Neural cell (in vitro differentiated cells): ENCODE results near the gene TRIM47. TPM values are rescaled to one million over a fixed set of nuclear protein-coding genes. Genes with fewer than 3 reads are reported as not detected.

ENCODE experiments used
- H2AFZ ChIP-seq: fragments of 200-600, 300-800 bp; sonication (generic), shearing (Covaris generic); 2 replicates; pipeline ENCODE4 v1.6.0; 2014; ENCODE audit warnings: low read depth, mild to moderate bottlenecking, antibody characterized with exemption, low read length, moderate library complexity
- H3F3A ChIP-seq: fragments of 200-600 bp; shearing (Covaris generic); 2 replicates; pipeline ENCODE4 v1.6.1; 2016; ENCODE audit warnings: mild to moderate bottlenecking, moderate library complexity, mixed read lengths, antibody characterized with exemption, low read length; ENCODE audit not compliant: insufficient read depth, poor library complexity, severe bottlenecking
- H3K27ac ChIP-seq: fragments of 200-600, 300-800 bp; sonication (generic), shearing (Covaris generic); 2 replicates; pipeline ENCODE4 v1.5.1; 2014; ENCODE audit warnings: mild to moderate bottlenecking, low read length, moderate library complexity
- H3K27me3 ChIP-seq: fragments of 300-800, 200-600 bp; sonication (generic), shearing (Covaris generic); 2 replicates; pipeline ENCODE4 v1.6.0; 2014; ENCODE audit warnings: mild to moderate bottlenecking, low read depth, low read length, moderate library complexity; ENCODE audit not compliant: insufficient read depth
- H3K36me3 ChIP-seq: fragments of 300-800, 200-600 bp; sonication (generic), shearing (Covaris generic); 2 replicates; pipeline ENCODE4 v1.5.1; 2014; ENCODE audit warnings: mild to moderate bottlenecking, antibody characterized with exemption, low read length, moderate library complexity; ENCODE audit not compliant: insufficient read depth
- H3K4me2 ChIP-seq: fragments of 300-800, 200-600 bp; sonication (generic), shearing (Covaris generic); 2 replicates; pipeline ENCODE4 v1.6.0; 2014; ENCODE audit warnings: mild to moderate bottlenecking, low read length
- H3K4me3 ChIP-seq: fragments of 300-800, 200-600 bp; sonication (generic), shearing (Covaris generic); 2 replicates; pipeline ENCODE4 v1.5.1; 2014; ENCODE audit warnings: mild to moderate bottlenecking, low read length, moderate library complexity
- H3K79me2 ChIP-seq: fragments of 200-600 bp; shearing (Covaris generic); replicated peaks from 2 replicates; pipeline ENCODE4 v1.6.0; 2014; ENCODE audit warnings: mild to moderate bottlenecking, low read length, moderate library complexity; ENCODE audit not compliant: insufficient read depth
- H3K9ac ChIP-seq: fragments of 300-800, 200-600 bp; sonication (generic), shearing (Covaris generic); 2 replicates; pipeline ENCODE4 v1.6.1; 2016; ENCODE audit warnings: mild to moderate bottlenecking, low read length, mixed read lengths
- H3K9me2 ChIP-seq: fragments of 200-600 bp; shearing (Covaris generic); 2 replicates; pipeline ENCODE4 v1.6.1; 2016; ENCODE audit warnings: mild to moderate bottlenecking, low read length, mixed read lengths; ENCODE audit not compliant: insufficient read depth
- H3K9me3 ChIP-seq: fragments of 200-600, 300-800 bp; sonication (generic), shearing (Covaris generic); 2 replicates; pipeline ENCODE4 v1.6.1; 2016; ENCODE audit warnings: mild to moderate bottlenecking, mixed run types, low read length, moderate library complexity, mixed read lengths
- H4K20me1 ChIP-seq: fragments of 200-600 bp; shearing (Covaris generic); 2 replicates; pipeline ENCODE4 v1.6.1; 2016; ENCODE audit warnings: mild to moderate bottlenecking, mixed run types; ENCODE audit not compliant: insufficient read depth
- EP300 ChIP-seq: fragments of 450-650 bp; conservative IDR thresholded peaks from 2 replicates; pipeline ENCODE4 v1.6.1; 2014; ENCODE audit warnings: antibody characterized with exemption, mild to moderate bottlenecking, moderate library complexity; ENCODE audit not compliant: poor library complexity, severe bottlenecking
- EZH2 ChIP-seq: fragments of 200-600, 300-800 bp; shearing (Covaris generic), sonication (generic); IDR thresholded peaks from 2 replicates; pipeline ENCODE4 v1.6.1; 2014; ENCODE audit warnings: antibody characterized with exemption, low read length, borderline replicate concordance, mild to moderate bottlenecking; ENCODE audit not compliant: insufficient read depth, poor library complexity, severe bottlenecking
- MXI1 ChIP-seq: fragments of 450-650 bp; conservative IDR thresholded peaks from 2 replicates; pipeline ENCODE4 v1.6.1; 2014; ENCODE audit warnings: antibody characterized with exemption, mild to moderate bottlenecking; ENCODE audit not compliant: poor library complexity, severe bottlenecking
- POLR2AphosphoS5 ChIP-seq: IDR thresholded peaks from 2 replicates; pipeline ENCODE4 v1.6.1; 2012
- RAD21 ChIP-seq: fragments of 450-650 bp; conservative IDR thresholded peaks from 2 replicates; pipeline ENCODE4 v1.6.1; 2014; ENCODE audit warnings: antibody characterized with exemption, mild to moderate bottlenecking, moderate library complexity
- SMC3 ChIP-seq: fragments of 450-650 bp; conservative IDR thresholded peaks from 2 replicates; pipeline ENCODE4 v1.6.1; 2014; ENCODE audit warnings: antibody characterized with exemption, mild to moderate bottlenecking, moderate library complexity; ENCODE audit not compliant: poor library complexity
- TAF1 ChIP-seq: IDR thresholded peaks from 2 replicates; pipeline ENCODE4 v1.6.1; 2012; ENCODE audit warnings: low read depth
- polyA plus RNA-seq: library from polyadenylated mRNA; depleted of rRNA; stranded (reverse); fragments of >200 nt; gene quantifications from 2 replicates; pipeline ENCODE4 v1.2.3, GENCODE V29; 2014
- TF ChIP-seq, protein P1 (sequence below): IDR thresholded peaks from 2 replicates; pipeline ENCODE4 v1.6.1; 2012; ENCODE audit warnings: borderline replicate concordance
- TF ChIP-seq, protein P2 (sequence below): fragments of 450-650 bp; IDR thresholded peaks from 2 replicates; pipeline ENCODE4 v1.5.1; 2014; ENCODE audit warnings: antibody characterized with exemption, mild to moderate bottlenecking, moderate library complexity; ENCODE audit not compliant: poor library complexity, severe bottlenecking

TRIM47 gene
- polyA plus RNA-seq, 1 donor from 2014 or later = 0.67 TPM

DNA sequence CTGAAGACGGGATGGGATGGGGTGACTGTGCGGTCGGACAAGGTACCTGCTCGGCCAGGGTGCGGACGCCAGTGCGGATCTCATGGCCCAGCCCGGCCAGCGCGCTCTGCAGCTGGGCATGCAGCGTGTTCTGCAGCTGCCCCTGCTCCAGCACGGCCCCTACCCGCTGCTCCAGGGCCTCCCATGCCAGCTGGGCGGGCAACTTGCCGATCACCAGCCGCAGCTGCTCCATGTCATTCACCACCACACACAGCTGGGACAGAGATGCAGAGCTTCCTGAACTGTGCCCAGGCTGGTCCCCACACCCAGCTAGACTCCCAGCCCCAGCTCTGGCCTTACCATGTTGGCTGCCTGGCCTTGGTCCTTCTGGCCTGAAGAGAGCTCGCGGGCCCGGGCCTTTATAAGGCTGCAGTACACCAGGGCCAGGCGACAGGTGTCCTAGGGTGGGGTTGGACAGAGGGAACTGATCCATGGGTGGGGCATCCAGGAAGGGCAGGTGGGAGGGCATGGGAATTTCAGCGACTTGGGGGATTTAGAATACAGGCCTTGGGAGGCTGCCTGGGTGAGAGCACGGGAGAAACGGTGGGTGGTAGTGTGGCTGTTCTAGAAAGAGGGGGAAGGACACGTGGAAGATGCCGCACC, 44.0 kb downstream of the TRIM47 start:
- Histone ChIP-seq H3K9me3 (no peaks in the 10 kb centered on the region), H3F3A (no peaks in the 10 kb centered on the region), H3K9me2 (no peaks in the 10 kb centered on the region), H3K27ac (no peak overlapping the region), H4K20me1 (no peaks in the 10 kb centered on the region), H2AFZ (no peak overlapping the region), H3K36me3 (no peaks in the 10 kb centered on the region), H3K4me2 (no peak overlapping the region), H3K79me2 (no peaks in the 10 kb centered on the region), H3K27me3 (no peaks in the 10 kb centered on the region), H3K4me3 (no peak overlapping the region), H3K9ac (no peak overlapping the region)
- no peak for TF ChIP-seq MXI1
- TF ChIP-seq EP300 = no peak
- no peak for TF ChIP-seq POLR2AphosphoS5
- no peak for TF ChIP-seq TAF1
- no peak for TF ChIP-seq EZH2
- TF ChIP-seq RAD21 = no peak
- TF ChIP-seq SMC3 = no peak
- TF ChIP-seq, protein P1, sequence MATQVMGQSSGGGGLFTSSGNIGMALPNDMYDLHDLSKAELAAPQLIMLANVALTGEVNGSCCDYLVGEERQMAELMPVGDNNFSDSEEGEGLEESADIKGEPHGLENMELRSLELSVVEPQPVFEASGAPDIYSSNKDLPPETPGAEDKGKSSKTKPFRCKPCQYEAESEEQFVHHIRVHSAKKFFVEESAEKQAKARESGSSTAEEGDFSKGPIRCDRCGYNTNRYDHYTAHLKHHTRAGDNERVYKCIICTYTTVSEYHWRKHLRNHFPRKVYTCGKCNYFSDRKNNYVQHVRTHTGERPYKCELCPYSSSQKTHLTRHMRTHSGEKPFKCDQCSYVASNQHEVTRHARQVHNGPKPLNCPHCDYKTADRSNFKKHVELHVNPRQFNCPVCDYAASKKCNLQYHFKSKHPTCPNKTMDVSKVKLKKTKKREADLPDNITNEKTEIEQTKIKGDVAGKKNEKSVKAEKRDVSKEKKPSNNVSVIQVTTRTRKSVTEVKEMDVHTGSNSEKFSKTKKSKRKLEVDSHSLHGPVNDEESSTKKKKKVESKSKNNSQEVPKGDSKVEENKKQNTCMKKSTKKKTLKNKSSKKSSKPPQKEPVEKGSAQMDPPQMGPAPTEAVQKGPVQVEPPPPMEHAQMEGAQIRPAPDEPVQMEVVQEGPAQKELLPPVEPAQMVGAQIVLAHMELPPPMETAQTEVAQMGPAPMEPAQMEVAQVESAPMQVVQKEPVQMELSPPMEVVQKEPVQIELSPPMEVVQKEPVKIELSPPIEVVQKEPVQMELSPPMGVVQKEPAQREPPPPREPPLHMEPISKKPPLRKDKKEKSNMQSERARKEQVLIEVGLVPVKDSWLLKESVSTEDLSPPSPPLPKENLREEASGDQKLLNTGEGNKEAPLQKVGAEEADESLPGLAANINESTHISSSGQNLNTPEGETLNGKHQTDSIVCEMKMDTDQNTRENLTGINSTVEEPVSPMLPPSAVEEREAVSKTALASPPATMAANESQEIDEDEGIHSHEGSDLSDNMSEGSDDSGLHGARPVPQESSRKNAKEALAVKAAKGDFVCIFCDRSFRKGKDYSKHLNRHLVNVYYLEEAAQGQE = no peak
- TF ChIP-seq, protein P2, sequence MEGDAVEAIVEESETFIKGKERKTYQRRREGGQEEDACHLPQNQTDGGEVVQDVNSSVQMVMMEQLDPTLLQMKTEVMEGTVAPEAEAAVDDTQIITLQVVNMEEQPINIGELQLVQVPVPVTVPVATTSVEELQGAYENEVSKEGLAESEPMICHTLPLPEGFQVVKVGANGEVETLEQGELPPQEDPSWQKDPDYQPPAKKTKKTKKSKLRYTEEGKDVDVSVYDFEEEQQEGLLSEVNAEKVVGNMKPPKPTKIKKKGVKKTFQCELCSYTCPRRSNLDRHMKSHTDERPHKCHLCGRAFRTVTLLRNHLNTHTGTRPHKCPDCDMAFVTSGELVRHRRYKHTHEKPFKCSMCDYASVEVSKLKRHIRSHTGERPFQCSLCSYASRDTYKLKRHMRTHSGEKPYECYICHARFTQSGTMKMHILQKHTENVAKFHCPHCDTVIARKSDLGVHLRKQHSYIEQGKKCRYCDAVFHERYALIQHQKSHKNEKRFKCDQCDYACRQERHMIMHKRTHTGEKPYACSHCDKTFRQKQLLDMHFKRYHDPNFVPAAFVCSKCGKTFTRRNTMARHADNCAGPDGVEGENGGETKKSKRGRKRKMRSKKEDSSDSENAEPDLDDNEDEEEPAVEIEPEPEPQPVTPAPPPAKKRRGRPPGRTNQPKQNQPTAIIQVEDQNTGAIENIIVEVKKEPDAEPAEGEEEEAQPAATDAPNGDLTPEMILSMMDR = no peak

DNA sequence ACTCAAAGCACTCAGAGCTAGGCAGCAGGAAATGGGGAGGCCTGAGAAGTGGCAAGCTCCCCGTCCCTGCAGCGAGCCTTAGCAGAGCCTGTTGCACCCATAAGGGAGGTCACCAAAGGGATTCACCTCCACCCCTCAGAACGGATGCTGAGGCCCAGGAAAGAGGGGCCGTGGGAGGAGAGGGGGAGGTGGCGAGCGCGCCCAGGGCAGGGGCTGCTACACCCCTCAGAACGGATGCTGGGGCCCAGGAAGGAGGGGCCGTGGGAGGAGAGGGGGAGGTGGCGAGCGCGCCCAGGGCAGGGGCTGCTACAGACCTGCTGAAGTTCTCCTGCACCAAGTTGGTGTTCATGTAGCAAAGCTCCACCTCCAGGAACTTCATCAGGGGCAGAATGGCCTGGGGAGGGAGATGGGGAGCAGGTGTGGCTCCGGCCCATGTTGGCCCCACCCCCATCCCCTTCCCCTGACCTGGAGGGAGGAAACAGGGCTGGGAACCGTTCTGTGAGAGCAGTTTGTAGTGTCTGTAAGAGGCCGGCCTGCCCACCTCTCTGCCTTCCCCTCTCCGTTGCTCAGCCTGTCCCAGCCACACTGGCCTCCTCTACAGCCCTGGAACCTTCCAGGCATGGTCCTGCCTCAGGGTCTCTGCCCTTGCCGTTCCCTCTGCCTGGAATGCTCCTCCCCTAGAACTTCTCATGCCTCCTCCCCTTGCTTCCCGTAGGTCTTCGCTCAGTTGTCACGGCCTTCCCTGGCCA, 45.6 kb downstream of the TRIM47 start:
- TF ChIP-seq SMC3 (no peak), EZH2 (no peak), TAF1 (no peak), EP300 (no peak), POLR2AphosphoS5 (no peak), RAD21 (no peak), MXI1 (no peak)
- TF ChIP-seq, protein P2 = no peak
- TF ChIP-seq, protein P1 = no peak
- no peak overlapping the region for H3K27ac ChIP-seq

More for the DNA sequence above, 45.6 kb downstream of the TRIM47 start:
- Histone ChIP-seq H2AFZ (no peak overlapping the region), H3K4me3 (no peak overlapping the region), H3K36me3 (no peaks in the 10 kb centered on the region), H3F3A (no peaks in the 10 kb centered on the region), H3K9me3 (no peaks in the 10 kb centered on the region), H3K79me2 (no peaks in the 10 kb centered on the region), H3K9me2 (no peaks in the 10 kb centered on the region), H3K4me2 (no peak overlapping the region), H4K20me1 (no peaks in the 10 kb centered on the region), H3K9ac (no peak overlapping the region), H3K27me3 (no peaks in the 10 kb centered on the region)
